Stromal cell of bone marrow (primary cell): Measurements from ENCODE around the gene CHN1.

Experiments used
- DNase-seq: peaks from one replicate; pipeline ENCODE4 v3.0.0-alpha.2; 2012; ENCODE audit warnings: low read depth

The CHN1 gene

GRCh38 chr2:175010848-175011254 lies 5.7 kb upstream of the CHN1 start:
- no peak for DNase-seq

- no peak for DNase-seq
Measured at GRCh38 chr2:175009917-175010621, 4.9 kb upstream of the CHN1 start.

GRCh38 chr2:175008801-175009495 lies 3.8 kb upstream of the CHN1 start:
- no peak for DNase-seq

- no peak for DNase-seq
Measured at GRCh38 chr2:175008009-175008408, 2.8 kb upstream of the CHN1 start.

- no peak for DNase-seq
Measured at GRCh38 chr2:175007510-175007909, 2.3 kb upstream of the CHN1 start.

GRCh38 chr2:175006281-175006680 lies 1.1 kb upstream of the CHN1 start:
- DNase-seq = no peak

- DNase-seq = no peak
Measured at GRCh38 chr2:175005733-175006264, 618 bp upstream of the CHN1 start.

- DNase-seq = no peak
Measured at GRCh38 chr2:175004730-175004979, 526 bp downstream of the CHN1 start.

- no peak for DNase-seq
Measured at GRCh38 chr2:175003875-175004729, 1.1 kb downstream of the CHN1 start.

- no peak for DNase-seq
Measured at GRCh38 chr2:175002547-175003274, 2.5 kb downstream of the CHN1 start.

- DNase-seq = no peak
Measured at GRCh38 chr2:175001566-175001965, 3.6 kb downstream of the CHN1 start.

- no peak for DNase-seq
Measured at GRCh38 chr2:174997110-174997509, 8.1 kb downstream of the CHN1 start.

GRCh38 chr2:174996622-174997021 lies 8.6 kb downstream of the CHN1 start:
- no peak for DNase-seq

- DNase-seq = no peak
Measured at GRCh38 chr2:174994381-174994780, 10.8 kb downstream of the CHN1 start.

GRCh38 chr2:174992886-174993285 lies 12.3 kb downstream of the CHN1 start:
- no peak for DNase-seq

- no peak for DNase-seq
Measured at GRCh38 chr2:174985614-174986013, 19.6 kb downstream of the CHN1 start.

- DNase-seq = no peak
Measured at GRCh38 chr2:174984561-174984960, 20.6 kb downstream of the CHN1 start.

GRCh38 chr2:174981331-174981730 lies 23.9 kb downstream of the CHN1 start:
- DNase-seq = no peak

GRCh38 chr2:174979996-174980395 lies 25.2 kb downstream of the CHN1 start:
- no peak for DNase-seq

GRCh38 chr2:174977364-174977763 lies 27.8 kb downstream of the CHN1 start:
- no peak for DNase-seq

GRCh38 chr2:174974131-174974530 lies 31.1 kb downstream of the CHN1 start:
- DNase-seq = no peak

- DNase-seq = no peak
Measured at GRCh38 chr2:174972924-174973323, 32.3 kb downstream of the CHN1 start.
